NCI-H1105 treated with DMSO at 0.1 percent for 48 hours (cell line): Measurements from ENCODE around the gene RPL19.

Experiments
- DNase-seq: peaks from one replicate; lab custom pipeline; 2025; lab: John Stamatoyannopoulos, UW

RPL19 gene

GRCh38 chr17:39173080-39173479 lies 27.0 kb upstream of the RPL19 start:
- DNase-seq, result no peak

GRCh38 chr17:39173526-39174274 lies 26.4 kb upstream of the RPL19 start:
- no peak for DNase-seq

DNA sequence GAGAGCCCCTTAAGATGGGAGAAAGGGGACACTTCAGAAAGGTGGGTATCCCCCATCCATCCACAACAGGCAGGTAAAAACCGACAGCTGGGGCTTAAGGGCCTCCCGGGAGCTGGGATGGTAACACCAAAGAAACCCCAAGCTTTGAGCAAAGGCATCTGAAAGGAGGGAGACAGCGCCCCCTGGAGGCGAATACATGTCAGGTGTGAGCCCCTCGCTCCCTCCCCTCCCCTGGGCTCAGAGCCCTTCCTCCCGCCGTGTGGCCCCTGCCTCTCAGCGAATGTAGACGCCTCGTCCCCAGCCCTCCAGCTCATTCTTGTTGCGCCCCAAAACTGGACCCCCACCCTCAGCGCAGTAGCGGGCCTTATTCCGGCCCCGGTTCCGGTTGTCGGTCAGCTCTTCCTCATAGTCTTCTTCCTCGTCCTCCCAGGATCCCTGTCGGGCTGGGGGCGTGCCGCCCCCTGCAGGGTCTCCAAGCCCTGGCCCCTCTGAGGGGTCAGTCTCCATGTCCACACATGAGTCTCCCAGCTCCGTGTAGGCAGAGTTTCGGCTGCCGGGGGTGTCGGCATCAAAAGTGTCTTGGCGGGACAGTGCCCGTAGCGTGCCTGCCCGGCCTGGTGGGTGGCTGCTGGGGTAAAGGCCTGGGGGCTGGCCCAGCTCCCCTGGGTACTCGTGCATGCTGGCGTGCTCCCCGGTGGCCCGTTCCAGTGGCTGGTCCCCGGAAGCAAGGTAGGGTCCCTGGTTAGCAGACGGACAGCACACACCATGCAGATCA lies 25.0 kb upstream of the RPL19 start:
- peak; percentile 54 for DNase-seq

GRCh38 chr17:39175695-39176093 lies 24.4 kb upstream of the RPL19 start:
- no peak for DNase-seq

GRCh38 chr17:39177256-39177655 lies 22.8 kb upstream of the RPL19 start:
- no peak for DNase-seq

- DNase-seq, result no peak
Measured at GRCh38 chr17:39178536-39178935, 21.5 kb upstream of the RPL19 start.

DNA sequence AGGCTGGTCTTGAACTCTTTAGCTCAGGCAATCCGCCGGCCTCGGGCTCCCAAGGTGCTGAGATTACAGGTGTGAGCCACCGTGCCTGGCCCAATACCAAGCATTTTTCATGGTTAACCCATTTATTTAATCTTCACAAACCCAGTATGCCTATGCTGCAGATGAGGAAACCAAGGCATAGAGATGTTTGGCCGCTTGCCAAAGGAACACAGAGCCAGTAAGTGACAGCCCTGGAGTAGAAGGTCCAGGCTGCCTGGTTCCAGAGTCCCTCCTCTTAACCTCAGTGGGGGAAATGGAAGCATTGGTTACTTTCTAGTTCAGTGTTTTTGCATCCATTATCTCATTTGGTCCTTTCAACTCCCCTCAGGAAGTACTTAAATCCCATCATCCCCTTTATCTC lies 18.8 kb upstream of the RPL19 start:
- DNase-seq, result no peak

- no peak for DNase-seq
Measured at GRCh38 chr17:39183045-39183444, 17.0 kb upstream of the RPL19 start.

GRCh38 chr17:39183720-39184119 lies 16.4 kb upstream of the RPL19 start:
- DNase-seq, result no peak

- peak; percentile 71 for DNase-seq
Measured at GRCh38 chr17:39186481-39187002, 13.5 kb upstream of the RPL19 start.

DNA sequence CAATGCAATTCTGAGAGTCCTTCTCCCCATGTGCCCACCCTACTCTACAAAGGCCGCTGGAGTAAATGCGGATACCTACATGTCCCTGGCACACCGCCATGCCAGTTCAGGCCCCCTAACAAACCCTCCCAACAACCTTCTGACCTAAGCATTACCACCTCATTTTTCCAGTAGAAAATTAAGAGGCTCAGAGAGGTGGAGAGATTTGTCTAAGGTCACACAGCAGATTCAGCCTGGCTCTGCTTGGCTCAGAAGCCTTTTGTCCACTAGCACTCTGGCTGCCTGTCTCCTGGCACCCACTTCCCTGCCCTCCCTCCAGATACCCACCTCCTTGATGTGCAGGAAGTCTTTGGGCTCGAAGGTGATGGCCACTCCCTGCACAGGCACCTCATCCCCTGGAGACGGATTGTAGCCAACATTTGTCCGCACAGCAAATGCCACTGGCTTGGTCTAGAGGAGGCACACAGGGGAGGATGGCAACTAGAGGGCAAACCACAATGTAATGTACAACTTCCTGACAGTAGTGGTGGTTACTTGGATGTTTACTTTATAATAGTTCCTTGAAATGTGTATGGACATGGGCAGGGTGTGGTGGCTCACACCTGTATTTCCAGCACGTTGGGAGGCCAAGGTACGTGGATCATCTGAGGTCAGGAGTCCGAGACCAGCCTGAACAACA lies 12.8 kb upstream of the RPL19 start:
- no peak for DNase-seq

DNA sequence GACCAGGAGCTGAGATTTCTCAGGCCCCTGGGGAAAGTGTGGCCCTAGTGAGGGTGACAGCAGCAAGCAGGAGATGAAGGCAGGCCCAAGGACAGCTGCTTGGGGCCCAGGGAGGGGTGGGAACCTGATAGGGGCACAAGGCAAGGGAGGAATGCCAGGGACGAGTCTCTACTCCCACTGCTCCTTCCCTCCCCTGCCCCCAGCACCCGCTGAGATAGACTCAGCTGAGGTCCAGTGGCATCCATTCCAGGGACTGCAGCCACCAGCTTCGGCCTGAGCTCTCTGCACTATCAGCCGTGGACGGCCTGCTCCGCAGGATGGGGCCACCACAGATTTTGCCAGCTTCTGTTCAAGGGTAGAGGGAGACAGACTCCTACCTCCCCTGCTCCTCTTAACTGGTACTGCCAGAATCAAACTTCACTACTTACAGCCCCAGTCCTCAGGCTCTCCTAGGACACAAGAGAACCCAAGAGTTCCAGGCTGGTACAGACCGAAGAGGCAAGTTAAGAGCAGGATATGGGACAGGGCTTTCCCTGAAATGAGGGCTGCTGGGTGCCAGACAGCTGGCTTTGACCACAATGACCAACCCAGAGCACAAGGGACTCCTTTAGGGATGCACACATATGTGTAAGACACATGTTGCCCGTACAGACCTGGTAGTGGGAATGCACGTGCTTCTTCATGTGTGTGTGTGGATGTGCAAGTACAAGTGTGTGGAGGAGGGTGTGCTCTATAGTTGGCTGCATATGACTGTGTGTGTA lies 8.2 kb upstream of the RPL19 start:
- no peak for DNase-seq

- DNase-seq, result no peak
Measured at GRCh38 chr17:39192901-39193300, 7.2 kb upstream of the RPL19 start.

- no peak for DNase-seq
Measured at GRCh38 chr17:39193346-39193745, 6.7 kb upstream of the RPL19 start.

GRCh38 chr17:39194089-39194984 lies 5.7 kb upstream of the RPL19 start:
- no peak for DNase-seq

DNA sequence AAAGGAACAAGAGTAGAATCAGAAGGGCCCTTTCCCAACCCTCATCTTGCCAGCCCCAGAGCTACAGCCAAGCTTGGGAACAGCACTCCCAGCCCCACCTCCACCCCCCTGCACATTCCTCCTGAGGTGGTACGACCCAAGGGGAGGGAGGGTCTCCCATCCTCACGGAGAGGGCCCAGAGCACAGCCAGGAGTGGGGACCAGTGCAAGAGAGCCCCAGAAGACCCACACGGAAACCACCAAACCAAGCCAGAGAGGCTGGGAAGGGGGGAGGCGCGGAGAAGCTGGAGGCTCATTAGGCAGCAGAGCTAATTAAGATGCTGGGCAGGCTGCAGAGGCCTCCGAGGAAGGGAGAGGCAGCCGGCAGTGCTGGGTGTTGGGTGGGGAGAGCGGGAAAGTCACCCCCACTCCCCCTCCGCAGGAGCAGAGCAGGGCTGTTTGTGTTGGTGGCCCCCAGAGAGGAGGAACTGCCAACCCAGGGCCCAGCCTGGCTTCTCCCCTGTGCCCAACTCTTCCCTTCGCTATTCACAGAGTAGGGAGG lies 5.0 kb upstream of the RPL19 start:
- DNase-seq, result no peak

DNA sequence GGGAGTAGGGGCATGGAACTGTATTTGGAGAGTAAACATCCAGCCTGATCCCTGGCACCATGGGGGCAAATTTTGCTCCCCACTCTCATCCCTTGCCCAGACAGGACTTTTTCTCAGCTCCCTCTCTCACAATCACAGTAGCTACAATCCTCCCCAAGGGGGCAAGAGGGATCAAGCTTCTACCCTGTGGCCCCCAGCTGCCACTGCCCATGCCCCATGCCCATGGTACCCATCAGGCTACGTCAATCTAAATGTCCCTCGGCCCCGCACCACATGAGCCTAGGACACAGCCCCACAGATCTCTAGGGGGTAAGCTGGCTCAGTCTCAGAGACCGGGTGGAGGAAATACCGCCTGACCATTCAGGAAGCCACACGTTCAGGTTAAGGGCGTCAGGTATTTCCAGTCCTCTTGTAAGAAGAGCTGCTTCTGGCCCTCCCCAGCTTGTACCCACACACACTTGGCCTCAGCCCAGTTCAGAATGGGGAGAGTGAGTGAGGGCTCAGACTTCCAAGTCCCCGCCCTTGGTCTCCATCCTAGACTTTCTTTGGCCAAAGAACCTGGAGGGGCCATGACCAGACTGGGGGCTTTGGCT lies 4.4 kb upstream of the RPL19 start:
- no peak for DNase-seq

DNA sequence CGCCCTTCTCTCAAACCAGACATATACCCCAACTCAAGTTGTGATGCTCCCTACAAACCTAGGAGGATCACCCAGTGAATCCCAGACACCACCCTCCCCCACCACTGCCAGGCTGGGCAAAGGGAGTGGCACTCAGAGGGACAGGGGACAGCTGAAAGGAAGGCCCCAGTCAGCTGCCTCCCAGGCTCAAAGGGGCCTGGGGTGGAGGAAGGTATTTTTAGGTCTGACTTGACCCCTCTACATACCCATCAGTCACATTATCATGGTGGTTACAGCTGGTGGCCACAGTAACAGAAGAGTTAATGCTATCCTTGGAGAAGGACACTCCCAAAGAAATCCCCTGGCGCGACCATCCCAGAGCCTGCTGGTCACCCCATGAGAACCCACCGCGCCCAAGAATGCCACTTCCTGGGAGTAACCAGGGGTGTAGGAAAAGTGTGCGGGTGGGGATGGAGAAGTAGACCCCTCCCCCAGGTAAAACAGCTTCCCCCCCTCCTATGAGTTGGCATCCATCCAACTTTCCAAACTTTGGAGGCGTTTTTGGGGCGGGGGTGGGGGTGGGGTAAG lies 3.8 kb upstream of the RPL19 start:
- DNase-seq, result no peak

GRCh38 chr17:39196808-39197291 lies 3.2 kb upstream of the RPL19 start:
- peak; percentile 28 for DNase-seq
